GM12891 (cell line): ENCODE data around the gene RBKS.

Experiments
- PAX5 ChIP-seq: IDR thresholded peaks from 2 replicates; pipeline ENCODE4 v1.6.1; 2011; ENCODE audit warnings: low read length, moderate library complexity, mild to moderate bottlenecking; ENCODE audit not compliant: insufficient read depth, severe bottlenecking
- POLR2A ChIP-seq: IDR thresholded peaks from 2 replicates; pipeline ENCODE4 v1.6.1; 2011; ENCODE audit warnings: low read depth, low read length, control low read depth
- POLR2AphosphoS5 ChIP-seq: IDR thresholded peaks from 2 replicates; pipeline ENCODE4 v1.6.1; 2011; ENCODE audit warnings: low read depth, low read length, control low read depth
- TAF1 ChIP-seq: IDR thresholded peaks from 2 replicates; pipeline ENCODE4 v1.6.1; 2011; ENCODE audit warnings: low read depth, low read length, control low read depth

DNA sequence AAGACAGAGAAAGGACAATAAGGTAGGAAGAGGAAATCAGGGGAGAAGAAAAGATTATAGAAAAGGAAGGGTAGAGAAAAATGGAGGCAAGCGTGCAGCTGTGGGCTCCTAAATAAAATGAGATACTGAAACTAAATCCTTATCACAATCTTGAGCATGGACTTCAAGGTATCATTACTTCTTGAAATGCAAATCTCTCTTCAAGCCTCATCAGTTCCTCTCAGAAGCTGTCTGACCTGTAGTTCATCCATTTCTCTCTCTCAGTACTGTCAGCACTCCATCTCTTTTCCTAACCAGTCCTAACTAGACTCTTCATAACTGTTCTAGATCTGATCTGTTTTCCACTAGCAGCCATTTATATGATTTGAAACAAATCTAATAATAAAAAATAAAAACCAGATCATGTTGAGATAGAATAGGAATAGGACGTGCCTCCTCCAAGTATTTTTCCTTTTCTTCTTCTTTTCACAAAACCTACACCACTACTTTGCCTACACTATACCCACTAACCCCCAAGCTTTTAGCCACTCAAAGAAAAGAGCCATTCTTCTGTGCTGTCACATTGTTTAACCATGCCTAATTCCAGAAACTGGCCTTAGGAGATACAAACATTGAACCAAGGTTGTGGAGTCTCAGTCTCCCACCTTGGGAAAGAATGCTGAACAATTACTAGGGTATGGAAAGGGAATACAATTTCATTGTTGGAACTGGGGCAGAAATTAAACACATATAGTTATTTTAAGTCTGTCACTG lies 21.4 kb upstream of the RBKS start:
- TF ChIP-seq POLR2A: no peak
- TF ChIP-seq POLR2AphosphoS5: no peak
- no peak for TF ChIP-seq TAF1
- TF ChIP-seq PAX5: no peak
